Ishikawa (cell line): Measurements from ENCODE around the gene TMEM127.

ENCODE experiments used
- CEBPB ChIP-seq: IDR thresholded peaks from 2 replicates; pipeline ENCODE4 v1.6.1; 2012
- CREB1 ChIP-seq: IDR thresholded peaks from 2 replicates; pipeline ENCODE4 v1.6.1; 2012; ENCODE audit warnings: low read depth
- EGR1 ChIP-seq: IDR thresholded peaks from 2 replicates; pipeline ENCODE4 v1.6.1; 2012
- EP300 ChIP-seq: IDR thresholded peaks from 2 replicates; pipeline ENCODE4 v1.6.1; 2012; ENCODE audit warnings: borderline replicate concordance
- FOXM1 ChIP-seq: IDR thresholded peaks from 2 replicates; pipeline ENCODE4 v1.6.1; 2012; ENCODE audit warnings: low read depth, borderline replicate concordance
- NFIC ChIP-seq: IDR thresholded peaks from 2 replicates; pipeline ENCODE4 v1.6.1; 2012
- RAD21 ChIP-seq: IDR thresholded peaks from 2 replicates; pipeline ENCODE4 v1.6.1; 2012; ENCODE audit warnings: low read depth
- TAF1 ChIP-seq: IDR thresholded peaks from 2 replicates; pipeline ENCODE4 v1.6.1; 2012; ENCODE audit warnings: low read depth, mild to moderate bottlenecking
- TCF12 ChIP-seq: IDR thresholded peaks from 2 replicates; pipeline ENCODE4 v1.6.1; 2012; ENCODE audit warnings: low read depth
- TEAD4 ChIP-seq: IDR thresholded peaks from 2 replicates; pipeline ENCODE4 v1.6.1; 2012
- YY1 ChIP-seq: IDR thresholded peaks from 2 replicates; pipeline ENCODE4 v1.6.1; 2012; ENCODE audit warnings: low read depth
- ZBTB7A ChIP-seq: IDR thresholded peaks from 2 replicates; pipeline ENCODE4 v1.6.1; 2012; ENCODE audit warnings: low read depth
- TF ChIP-seq, protein P1 (sequence below): IDR thresholded peaks from 2 replicates; pipeline ENCODE4 v1.6.1; 2012; ENCODE audit warnings: low read depth, mild to moderate bottlenecking
- TF ChIP-seq, protein P2 (sequence below): IDR thresholded peaks from 2 replicates; pipeline ENCODE4 v1.6.1; 2012
- TF ChIP-seq, protein P3 (sequence below): IDR thresholded peaks from 2 replicates; pipeline ENCODE4 v1.6.1; 2012

The TMEM127 gene

DNA sequence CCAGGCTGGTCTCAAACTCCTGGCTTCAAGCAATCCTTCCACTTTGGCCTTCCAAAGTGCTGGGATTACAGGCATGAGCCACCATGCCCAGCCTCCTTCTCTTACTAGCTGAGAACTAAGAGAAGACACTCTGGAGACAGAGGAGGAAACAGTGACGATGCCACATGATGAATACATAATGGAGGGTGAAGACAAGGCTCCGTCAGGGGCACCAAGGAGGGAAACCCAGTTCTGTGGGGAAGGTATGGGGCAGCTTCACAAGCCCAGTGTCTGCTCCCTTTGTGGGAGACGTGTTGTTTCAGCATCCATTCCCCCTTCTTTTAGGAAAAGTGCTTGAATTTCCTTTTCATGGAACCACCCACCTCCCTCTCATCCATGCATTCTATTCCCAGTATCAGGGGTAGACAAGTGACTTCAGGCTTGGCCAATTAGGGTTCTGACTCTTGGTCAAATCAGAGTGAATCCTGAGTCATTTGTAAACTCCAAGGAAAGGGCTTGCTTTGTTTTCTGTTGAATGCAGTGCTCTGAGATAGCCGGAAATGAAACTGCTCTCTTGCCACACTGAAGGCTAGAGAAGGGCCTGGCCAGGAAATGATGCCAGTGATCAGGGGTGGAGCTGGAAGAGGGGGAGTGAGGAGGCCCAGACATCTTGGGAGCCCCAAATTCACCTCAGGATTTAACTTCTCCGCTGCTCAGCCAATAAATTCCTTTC, 23.7 kb downstream of the TMEM127 start:
- no peak for TF ChIP-seq NFIC
- TF ChIP-seq ZBTB7A, result no peak
- TF ChIP-seq, protein P1, sequence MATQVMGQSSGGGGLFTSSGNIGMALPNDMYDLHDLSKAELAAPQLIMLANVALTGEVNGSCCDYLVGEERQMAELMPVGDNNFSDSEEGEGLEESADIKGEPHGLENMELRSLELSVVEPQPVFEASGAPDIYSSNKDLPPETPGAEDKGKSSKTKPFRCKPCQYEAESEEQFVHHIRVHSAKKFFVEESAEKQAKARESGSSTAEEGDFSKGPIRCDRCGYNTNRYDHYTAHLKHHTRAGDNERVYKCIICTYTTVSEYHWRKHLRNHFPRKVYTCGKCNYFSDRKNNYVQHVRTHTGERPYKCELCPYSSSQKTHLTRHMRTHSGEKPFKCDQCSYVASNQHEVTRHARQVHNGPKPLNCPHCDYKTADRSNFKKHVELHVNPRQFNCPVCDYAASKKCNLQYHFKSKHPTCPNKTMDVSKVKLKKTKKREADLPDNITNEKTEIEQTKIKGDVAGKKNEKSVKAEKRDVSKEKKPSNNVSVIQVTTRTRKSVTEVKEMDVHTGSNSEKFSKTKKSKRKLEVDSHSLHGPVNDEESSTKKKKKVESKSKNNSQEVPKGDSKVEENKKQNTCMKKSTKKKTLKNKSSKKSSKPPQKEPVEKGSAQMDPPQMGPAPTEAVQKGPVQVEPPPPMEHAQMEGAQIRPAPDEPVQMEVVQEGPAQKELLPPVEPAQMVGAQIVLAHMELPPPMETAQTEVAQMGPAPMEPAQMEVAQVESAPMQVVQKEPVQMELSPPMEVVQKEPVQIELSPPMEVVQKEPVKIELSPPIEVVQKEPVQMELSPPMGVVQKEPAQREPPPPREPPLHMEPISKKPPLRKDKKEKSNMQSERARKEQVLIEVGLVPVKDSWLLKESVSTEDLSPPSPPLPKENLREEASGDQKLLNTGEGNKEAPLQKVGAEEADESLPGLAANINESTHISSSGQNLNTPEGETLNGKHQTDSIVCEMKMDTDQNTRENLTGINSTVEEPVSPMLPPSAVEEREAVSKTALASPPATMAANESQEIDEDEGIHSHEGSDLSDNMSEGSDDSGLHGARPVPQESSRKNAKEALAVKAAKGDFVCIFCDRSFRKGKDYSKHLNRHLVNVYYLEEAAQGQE, result no peak
- TF ChIP-seq TEAD4, result no peak
- TF ChIP-seq CREB1, result no peak
- no peak for TF ChIP-seq CEBPB
- TF ChIP-seq, protein P2, sequence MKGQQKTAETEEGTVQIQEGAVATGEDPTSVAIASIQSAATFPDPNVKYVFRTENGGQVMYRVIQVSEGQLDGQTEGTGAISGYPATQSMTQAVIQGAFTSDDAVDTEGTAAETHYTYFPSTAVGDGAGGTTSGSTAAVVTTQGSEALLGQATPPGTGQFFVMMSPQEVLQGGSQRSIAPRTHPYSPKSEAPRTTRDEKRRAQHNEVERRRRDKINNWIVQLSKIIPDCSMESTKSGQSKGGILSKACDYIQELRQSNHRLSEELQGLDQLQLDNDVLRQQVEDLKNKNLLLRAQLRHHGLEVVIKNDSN, result no peak
- TF ChIP-seq TCF12, result no peak
- TF ChIP-seq, protein P3, sequence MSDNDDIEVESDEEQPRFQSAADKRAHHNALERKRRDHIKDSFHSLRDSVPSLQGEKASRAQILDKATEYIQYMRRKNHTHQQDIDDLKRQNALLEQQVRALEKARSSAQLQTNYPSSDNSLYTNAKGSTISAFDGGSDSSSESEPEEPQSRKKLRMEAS, result no peak
- TF ChIP-seq EGR1, result no peak
- TF ChIP-seq FOXM1, result no peak
- TF ChIP-seq EP300, result no peak
- no peak for TF ChIP-seq RAD21
- no peak for TF ChIP-seq TAF1
- TF ChIP-seq YY1, result no peak

DNA sequence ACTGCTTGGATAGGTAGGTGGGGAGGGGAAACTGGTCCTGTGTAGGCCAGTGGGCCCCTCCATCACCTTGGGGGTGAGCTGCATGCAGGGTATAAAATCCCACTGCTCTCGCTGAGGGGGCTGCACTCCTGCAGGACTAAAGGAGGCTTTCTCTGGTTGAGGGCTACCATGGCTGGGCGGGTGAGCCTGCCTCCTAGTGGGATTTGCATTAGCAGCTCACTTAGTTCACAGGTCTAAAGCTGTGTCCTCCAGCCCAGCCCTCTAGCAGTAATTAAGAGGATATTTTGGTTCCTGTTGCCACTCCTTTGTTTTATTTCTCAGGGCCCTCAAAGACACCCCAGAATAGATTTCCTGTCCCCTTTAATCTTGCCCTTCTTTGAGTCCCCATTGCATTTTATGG, 24.6 kb downstream of the TMEM127 start:
- TF ChIP-seq RAD21 (no peak), TAF1 (no peak), NFIC (no peak), YY1 (no peak), FOXM1 (no peak), EGR1 (no peak), TCF12 (no peak), ZBTB7A (no peak), EP300 (no peak), CREB1 (no peak)
- TF ChIP-seq, protein P2, result no peak
- TF ChIP-seq, protein P1, result no peak

DNA sequence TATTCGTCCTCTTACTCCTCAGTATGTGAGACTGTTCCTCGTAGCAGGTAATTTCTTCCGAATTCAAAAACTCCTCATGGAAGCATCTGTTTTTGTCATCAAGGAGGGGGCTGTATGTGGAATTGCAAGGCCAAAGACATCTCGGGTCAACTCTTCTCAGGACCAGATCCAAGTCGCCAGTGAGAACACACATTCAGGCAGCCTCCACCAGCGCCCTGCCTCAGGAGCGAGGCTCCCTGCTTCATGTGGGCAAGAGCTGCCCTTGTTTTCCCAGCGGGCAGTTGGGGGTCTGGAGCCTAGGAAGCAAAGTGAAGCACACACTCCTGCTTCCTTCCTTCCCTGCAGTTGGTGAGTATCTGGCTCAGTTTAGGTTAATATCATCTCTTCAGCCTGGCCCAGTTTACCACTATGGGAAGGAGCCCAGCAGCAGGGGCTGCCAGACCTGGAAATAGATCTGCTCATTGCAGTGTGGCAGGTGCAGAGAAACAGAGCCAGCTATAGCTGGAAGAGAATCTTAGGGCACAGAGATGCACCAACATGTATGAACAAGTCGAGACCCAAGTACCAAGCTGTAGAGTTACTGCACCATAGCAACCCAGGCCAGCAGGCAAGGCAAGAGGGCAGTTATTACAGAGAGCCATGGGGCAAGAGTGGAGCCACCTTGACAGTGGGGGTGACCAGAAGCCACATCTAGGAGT, 25.3 kb downstream of the TMEM127 start:
- no peak for TF ChIP-seq NFIC
- TF ChIP-seq TEAD4, result no peak
- TF ChIP-seq EGR1, result no peak
- TF ChIP-seq YY1, result no peak
- TF ChIP-seq EP300, result no peak
- TF ChIP-seq, protein P1, result no peak
- TF ChIP-seq, protein P3, result no peak
- no peak for TF ChIP-seq TCF12

DNA sequence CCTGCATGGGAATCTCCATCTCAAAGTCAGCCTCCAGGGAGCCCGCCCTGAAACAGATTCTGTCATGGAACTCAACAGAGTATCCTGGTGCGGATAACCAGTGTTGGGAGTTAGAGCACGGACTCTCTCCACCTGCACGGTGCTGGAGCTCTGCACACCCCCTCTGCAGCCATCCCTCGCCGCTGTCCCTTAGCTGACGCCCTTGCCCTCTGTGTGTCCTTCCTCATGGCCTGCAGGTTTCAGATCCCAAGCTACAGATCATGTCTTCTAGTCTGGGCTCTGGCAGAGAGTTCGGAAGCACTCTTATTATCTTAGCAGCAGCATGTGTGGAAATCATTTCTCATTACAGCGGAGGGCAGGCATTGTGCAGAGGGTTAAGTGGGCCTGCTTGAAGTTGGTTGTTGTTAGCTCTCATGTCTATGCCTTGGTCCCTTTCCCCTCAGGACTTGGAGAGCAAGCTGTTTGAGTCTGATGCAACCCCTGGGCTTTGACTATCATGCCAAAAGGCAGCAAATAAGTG, 26.0 kb downstream of the TMEM127 start:
- no peak for TF ChIP-seq NFIC
- TF ChIP-seq, protein P3, result no peak
- no peak for TF ChIP-seq YY1
